22Rv1 (cell line): ENCODE data around the gene RBP5.

Experiments used
- CTCF ChIP-seq: fragments of 450-650 bp; IDR thresholded peaks from 2 replicates; pipeline ENCODE4 v1.5.1; 2017; ENCODE audit warnings: mild to moderate bottlenecking
- ZFX ChIP-seq: fragments of 450-650 bp; IDR thresholded peaks from 2 replicates; pipeline ENCODE4 v1.6.1; 2017; ENCODE audit warnings: antibody characterized with exemption, borderline replicate concordance

GRCh38 chr12:7142056-7142644, 13.5 kb upstream of the RBP5 start:
- TF ChIP-seq CTCF (peak; percentile 94), ZFX (no peak)
